Stimulated activated CD8-positive, alpha-beta memory T cell treated with anti-CD3 and anti-CD28 coated beads, Interleukin-4, amount 100 ng/mL, for 1 hour (primary cell): ENCODE results near the gene NOL9.

Source experiments
- DNase-seq, 2 donors: peaks; one replicate each; pipeline ENCODE4 v3.0.0-alpha.2; 2020; ENCODE audit warnings: low read depth in 2 of 2, low spot score in 1 of 2

The NOL9 gene

GRCh38 chr1:6590046-6590445, 35.7 kb upstream of the NOL9 start:
- no peak for DNase-seq

- DNase-seq = no peak
These were observed 34.7 kb upstream of the NOL9 start for GRCh38 chr1:6588893-6589520.

- no peak for DNase-seq
These were observed 34.0 kb upstream of the NOL9 start for GRCh38 chr1:6588128-6588892.

- no peak for DNase-seq
These were observed 33.1 kb upstream of the NOL9 start for GRCh38 chr1:6587261-6588005.

- DNase-seq = no peak
These were observed 32.1 kb upstream of the NOL9 start for GRCh38 chr1:6586404-6586816.

GRCh38 chr1:6585841-6586240, 31.5 kb upstream of the NOL9 start:
- no peak for DNase-seq

GRCh38 chr1:6585081-6585722, 30.9 kb upstream of the NOL9 start:
- DNase-seq = no peak

GRCh38 chr1:6584126-6585080, 30.1 kb upstream of the NOL9 start:
- DNase-seq = no peak

GRCh38 chr1:6582370-6582769, 28.1 kb upstream of the NOL9 start:
- DNase-seq = no peak

GRCh38 chr1:6581561-6582305, 27.4 kb upstream of the NOL9 start:
- DNase-seq = no peak

- DNase-seq = no peak
These were observed 26.5 kb upstream of the NOL9 start for GRCh38 chr1:6580593-6581409.

GRCh38 chr1:6580119-6580592, 25.8 kb upstream of the NOL9 start:
- DNase-seq = no peak

GRCh38 chr1:6579374-6580118, 25.2 kb upstream of the NOL9 start, which contains the start of gene ZBTB48:
ZBTB48 (plus strand) TSS chr1:6579994; CDS start chr1:6580610, 616 bp downstream.
- DNase-seq = peak; percentile 89 to 95

- no peak for DNase-seq
These were observed 24.5 kb upstream of the NOL9 start for GRCh38 chr1:6578624-6579373.

- DNase-seq = no peak
These were observed 23.7 kb upstream of the NOL9 start for GRCh38 chr1:6577831-6578525.

- DNase-seq = no peak
These were observed 20.5 kb upstream of the NOL9 start for GRCh38 chr1:6574818-6575217.
